ENCODE results near the gene KLK6.

Gene KLK6

GRCh38 chr19:50952910-50953309 lies 16.5 kb downstream of the KLK6 start, which contains the start of gene KLK5:
Gene KLK5, minus strand, starts transcription at chr19:50953038. Its CDS starts 381 bp downstream, at chr19:50952657.
- no peak for DNase-seq (ENCODE audit: low read depth)

GRCh38 chr19:50949861-50950260 lies 19.5 kb downstream of the KLK6 start:
- DNase-seq (ENCODE audit: low read depth), result no peak

- DNase-seq (ENCODE audit: low read depth), result no peak
Observed at GRCh38 chr19:50947123-50947522, 22.3 kb downstream of the KLK6 start.

- no peak for DNase-seq (ENCODE audit: low read depth)
Observed at GRCh38 chr19:50944795-50945194, 24.6 kb downstream of the KLK6 start.

- DNase-seq (ENCODE audit: low read depth), result no peak
Observed at GRCh38 chr19:50943074-50943828, 26.1 kb downstream of the KLK6 start.

- DNase-seq (ENCODE audit: low read depth), result no peak
Observed at GRCh38 chr19:50939596-50939995, 29.8 kb downstream of the KLK6 start.

- no peak for DNase-seq (ENCODE audit: low read depth)
Observed at GRCh38 chr19:50933640-50934039, 35.8 kb downstream of the KLK6 start.

- DNase-seq (ENCODE audit: low read depth), result no peak
Observed at GRCh38 chr19:50932690-50933083, 36.7 kb downstream of the KLK6 start.

- DNase-seq (ENCODE audit: low read depth), result no peak
Observed at GRCh38 chr19:50932018-50932689, 37.2 kb downstream of the KLK6 start.

GRCh38 chr19:50931023-50931422 lies 38.4 kb downstream of the KLK6 start:
- no peak for DNase-seq (ENCODE audit: low read depth)

GRCh38 chr19:50928831-50929230 lies 40.6 kb downstream of the KLK6 start:
- no peak for DNase-seq (ENCODE audit: low read depth)

- no peak for DNase-seq (ENCODE audit: low read depth)
Observed at GRCh38 chr19:50926144-50926543, 43.2 kb downstream of the KLK6 start.

- DNase-seq (ENCODE audit: low read depth), result no peak
Observed at GRCh38 chr19:50925734-50926133, 43.7 kb downstream of the KLK6 start.

- no peak for DNase-seq (ENCODE audit: low read depth)
Observed at GRCh38 chr19:50924586-50924985, 44.8 kb downstream of the KLK6 start.

- DNase-seq (ENCODE audit: low read depth), result peak; percentile 53
Observed at GRCh38 chr19:50922317-50922853, 47.0 kb downstream of the KLK6 start.

- DNase-seq (ENCODE audit: low read depth), result no peak
Observed at GRCh38 chr19:50921426-50922316, 47.7 kb downstream of the KLK6 start.

GRCh38 chr19:50916069-50916468 lies 53.3 kb downstream of the KLK6 start:
- no peak for DNase-seq (ENCODE audit: low read depth)

- no peak for DNase-seq (ENCODE audit: low read depth)
Observed at GRCh38 chr19:50912727-50913716, 56.4 kb downstream of the KLK6 start.

- DNase-seq (ENCODE audit: low read depth), result no peak
Observed at GRCh38 chr19:50912102-50912599, 57.2 kb downstream of the KLK6 start.

- no peak for DNase-seq (ENCODE audit: low read depth)
Observed at GRCh38 chr19:50911206-50912101, 57.9 kb downstream of the KLK6 start, which contains the start of gene KLK4. Gene KLK4, minus strand, starts transcription at chr19:50911395. Its CDS starts 657 bp downstream, at chr19:50910738.

All from activated T-helper 9 cell treated with anti-CD3 and anti-CD28 coated beads, Interleukin-2, amount 50 U/mL, for 16 hours (primary cell).